ENCODE results near the gene ONECUT1.

ONECUT1 gene

GRCh38 chr15:52789008-52789600, 1.0 kb downstream of the ONECUT1 start:
- peak overlapping the region; percentile 54 for H3K4me2 ChIP-seq
- TF ChIP-seq, protein P1, sequence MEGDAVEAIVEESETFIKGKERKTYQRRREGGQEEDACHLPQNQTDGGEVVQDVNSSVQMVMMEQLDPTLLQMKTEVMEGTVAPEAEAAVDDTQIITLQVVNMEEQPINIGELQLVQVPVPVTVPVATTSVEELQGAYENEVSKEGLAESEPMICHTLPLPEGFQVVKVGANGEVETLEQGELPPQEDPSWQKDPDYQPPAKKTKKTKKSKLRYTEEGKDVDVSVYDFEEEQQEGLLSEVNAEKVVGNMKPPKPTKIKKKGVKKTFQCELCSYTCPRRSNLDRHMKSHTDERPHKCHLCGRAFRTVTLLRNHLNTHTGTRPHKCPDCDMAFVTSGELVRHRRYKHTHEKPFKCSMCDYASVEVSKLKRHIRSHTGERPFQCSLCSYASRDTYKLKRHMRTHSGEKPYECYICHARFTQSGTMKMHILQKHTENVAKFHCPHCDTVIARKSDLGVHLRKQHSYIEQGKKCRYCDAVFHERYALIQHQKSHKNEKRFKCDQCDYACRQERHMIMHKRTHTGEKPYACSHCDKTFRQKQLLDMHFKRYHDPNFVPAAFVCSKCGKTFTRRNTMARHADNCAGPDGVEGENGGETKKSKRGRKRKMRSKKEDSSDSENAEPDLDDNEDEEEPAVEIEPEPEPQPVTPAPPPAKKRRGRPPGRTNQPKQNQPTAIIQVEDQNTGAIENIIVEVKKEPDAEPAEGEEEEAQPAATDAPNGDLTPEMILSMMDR (conservative IDR thresholded peaks at IDR 0.05; ENCODE audit: low read depth, low read length), result no peak
- H3K4me1 ChIP-seq (ENCODE audit: low read depth, poor library complexity, severe bottlenecking), result no peaks in the 10 kb centered on the region

DNA sequence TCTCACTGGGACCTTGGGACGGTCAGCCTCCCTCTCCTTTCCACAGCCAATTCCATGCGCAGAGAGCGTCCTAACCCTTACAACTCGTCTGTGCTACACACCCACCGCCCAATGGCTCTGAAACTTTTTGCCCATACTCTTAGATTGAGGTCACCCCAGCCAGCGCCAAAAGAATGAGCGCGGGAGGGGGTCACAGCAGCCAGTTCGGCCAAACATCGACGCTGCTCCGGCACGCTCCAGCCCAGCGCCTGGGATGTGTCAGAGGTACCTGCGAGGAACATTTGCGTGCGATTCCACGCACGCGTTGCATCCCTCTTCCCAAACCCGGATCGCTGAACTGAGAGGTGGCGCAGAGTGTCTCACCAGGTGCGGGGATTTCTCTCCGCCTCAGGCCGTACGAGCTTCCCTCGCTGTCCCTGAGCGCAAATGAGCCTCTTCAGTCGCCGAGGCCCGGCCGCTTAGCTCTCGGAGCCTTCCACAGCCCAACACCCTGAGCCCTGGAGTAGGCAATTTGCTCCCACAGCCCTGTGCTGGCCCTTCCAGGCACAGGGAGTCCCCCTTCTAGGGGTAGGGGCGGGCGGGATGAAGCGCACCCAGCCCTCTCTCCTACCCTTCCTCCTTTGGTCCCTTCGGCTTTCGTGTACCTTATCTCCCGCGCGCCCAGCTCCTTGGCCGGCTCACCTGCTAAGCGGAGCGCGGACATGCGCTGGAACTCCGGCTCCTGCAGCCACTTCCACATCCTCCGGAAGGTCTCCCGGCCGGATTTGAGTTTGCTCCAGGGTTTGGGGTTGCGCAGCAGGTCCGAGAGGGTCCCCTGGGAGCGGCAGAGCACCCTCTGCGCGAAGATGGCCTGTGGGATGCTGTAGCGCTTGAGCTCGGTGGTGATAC, 1.8 kb downstream of the ONECUT1 start:
- H3K27me3 ChIP-seq (ENCODE audit: insufficient read depth, low read depth), result peaks cover 5% of the 10 kb centered on the region; the same call in 1 of the 2 replicates
- no peak overlapping the region for H3K4me2 ChIP-seq
- no peak overlapping the region for H2AFZ ChIP-seq (ENCODE audit: low read depth)
- TF ChIP-seq, protein P1 (conservative IDR thresholded peaks at IDR 0.05; ENCODE audit: low read depth, low read length), result no peak
- H3K4me1 ChIP-seq (ENCODE audit: low read depth, poor library complexity, severe bottlenecking), result no peaks in the 10 kb centered on the region
- H4K20me1 ChIP-seq (ENCODE audit: insufficient read depth), result no peaks in the 10 kb centered on the region
- H3K79me2 ChIP-seq (ENCODE audit: insufficient read depth, low read depth), result no peaks in the 10 kb centered on the region
- no peak overlapping the region for H3K27ac ChIP-seq
- H3K9ac ChIP-seq, result no peak overlapping the region
- no peaks in the 10 kb centered on the region for H3K36me3 ChIP-seq (ENCODE audit: insufficient read depth)
- no peak overlapping the region for H3K4me3 ChIP-seq (IDR thresholded peaks at IDR 0.05; ENCODE audit: insufficient read depth, low read depth, low read length)

More at GRCh38 chr15:52789008-52789600, 1.0 kb downstream of the ONECUT1 start:
- H3K27me3 ChIP-seq (ENCODE audit: insufficient read depth, low read depth), result peaks cover 5% of the 10 kb centered on the region; the same call in 1 of the 2 replicates
- no peaks in the 10 kb centered on the region for H3K79me2 ChIP-seq (ENCODE audit: insufficient read depth, low read depth)
- H3K4me3 ChIP-seq (IDR thresholded peaks at IDR 0.05; ENCODE audit: insufficient read depth, low read depth, low read length), result no peak overlapping the region
- H4K20me1 ChIP-seq (ENCODE audit: insufficient read depth), result no peaks in the 10 kb centered on the region
- H3K9ac ChIP-seq, result no peak overlapping the region
- no peak overlapping the region for H3K27ac ChIP-seq
- H2AFZ ChIP-seq (ENCODE audit: low read depth), result peak overlapping the region; percentile 95
- no peaks in the 10 kb centered on the region for H3K36me3 ChIP-seq (ENCODE audit: insufficient read depth)

DNA sequence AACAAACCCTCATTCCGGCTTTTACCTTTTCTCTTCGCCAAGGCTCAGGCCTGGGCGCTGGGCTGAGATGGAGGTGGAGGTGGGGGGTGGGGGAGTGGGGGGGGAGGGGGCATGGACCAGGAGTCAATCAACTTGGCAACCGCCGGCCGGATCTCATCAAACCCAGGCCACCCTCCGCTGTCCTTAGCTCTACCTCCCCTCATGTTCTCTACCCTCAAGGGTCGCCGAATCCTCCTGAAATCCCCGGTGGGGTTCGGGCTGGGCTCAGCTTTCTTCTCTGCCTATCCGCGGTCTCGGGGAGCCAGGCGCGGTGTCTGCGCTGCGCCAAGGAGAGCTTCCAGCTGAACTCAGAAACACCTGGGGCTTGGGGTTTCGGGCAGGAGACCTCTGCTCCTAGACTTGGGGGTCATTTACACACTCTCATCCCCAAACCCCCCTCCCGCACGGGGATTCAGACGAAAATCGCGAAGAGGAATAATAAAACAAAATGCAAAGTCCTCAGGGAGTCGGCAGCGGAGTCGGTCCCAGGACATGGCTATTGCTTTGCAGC, 2.5 kb downstream of the ONECUT1 start:
- Histone ChIP-seq H3K9ac (no peak overlapping the region), H3K36me3 (ENCODE audit: insufficient read depth) (no peaks in the 10 kb centered on the region), H3K4me1 (ENCODE audit: low read depth, poor library complexity, severe bottlenecking) (no peaks in the 10 kb centered on the region), H3K27ac (no peak overlapping the region), H3K27me3 (ENCODE audit: insufficient read depth, low read depth) (peaks cover 5% of the 10 kb centered on the region; the same call in 1 of the 2 replicates), H4K20me1 (ENCODE audit: insufficient read depth) (no peaks in the 10 kb centered on the region), H3K4me3 (IDR thresholded peaks at IDR 0.05; ENCODE audit: insufficient read depth, low read depth, low read length) (no peak overlapping the region), H3K79me2 (ENCODE audit: insufficient read depth, low read depth) (no peaks in the 10 kb centered on the region), H2AFZ (ENCODE audit: low read depth) (no peak overlapping the region), H3K4me2 (no peak overlapping the region)
- TF ChIP-seq, protein P1 (conservative IDR thresholded peaks at IDR 0.05; ENCODE audit: low read depth, low read length), result no peak

DNA sequence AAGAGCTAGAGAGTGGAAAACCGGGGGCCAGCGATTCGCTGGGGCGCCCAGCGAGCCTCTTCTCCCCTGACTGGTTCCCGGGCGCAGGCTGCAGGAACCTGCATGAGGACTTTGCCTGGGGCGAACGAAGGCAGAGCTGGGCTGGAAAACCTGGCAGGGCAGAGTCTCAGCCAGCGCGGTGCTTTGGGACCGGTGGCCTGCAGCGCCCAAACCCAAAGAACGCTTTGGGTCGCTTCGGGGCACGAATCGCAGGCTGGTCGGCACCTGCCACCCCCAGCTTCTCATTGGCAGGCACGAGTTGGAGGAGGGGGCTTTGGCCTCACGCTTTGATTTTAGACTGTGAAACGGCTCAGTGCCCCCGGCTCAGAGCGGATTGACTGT, 3.0 kb downstream of the ONECUT1 start:
- Histone ChIP-seq H3K9ac (no peak overlapping the region), H3K36me3 (ENCODE audit: insufficient read depth) (no peaks in the 10 kb centered on the region), H3K27ac (no peak overlapping the region), H2AFZ (ENCODE audit: low read depth) (no peak overlapping the region), H4K20me1 (ENCODE audit: insufficient read depth) (no peaks in the 10 kb centered on the region), H3K4me3 (IDR thresholded peaks at IDR 0.05; ENCODE audit: insufficient read depth, low read depth, low read length) (no peak overlapping the region), H3K27me3 (ENCODE audit: insufficient read depth, low read depth) (peaks cover 5% of the 10 kb centered on the region; the same call in 1 of the 2 replicates), H3K79me2 (ENCODE audit: insufficient read depth, low read depth) (no peaks in the 10 kb centered on the region), H3K4me2 (no peak overlapping the region), H3K4me1 (ENCODE audit: low read depth, poor library complexity, severe bottlenecking) (no peaks in the 10 kb centered on the region)
- TF ChIP-seq, protein P1 (conservative IDR thresholded peaks at IDR 0.05; ENCODE audit: low read depth, low read length), result no peak

Data from KMS-11 (cell line).